Panc1 (cell line): ENCODE data around the gene ZCCHC2. TPM values are rescaled to one million over a fixed set of nuclear protein-coding genes. Genes with fewer than 3 reads are reported as not detected.

Experiments used
- ATAC-seq: fragments of 200-7000 bp; cut with Tn5 transposase; 2 replicates; pipeline ENCODE4 v1.9.1; 2020; ENCODE audit warnings: mild to moderate bottlenecking, moderate library complexity
- BruUV-seq: library from RNA; stranded (reverse); fragments of 400-500 nt; replicated peaks from 2 replicates; lab custom pipeline; 2021; lab: Mats Ljungman, UMichigan
- CTCF ChIA-PET: fragments of 300-600 bp; sonication (Branson Sonifier 250); formaldehyde crosslinking; loops from one replicate; lab custom pipeline; 2022; ENCODE audit warnings: antibody characterized with exemption; lab: Charles Lee
- POLR2A ChIA-PET: fragments of 300-600 bp; sonication (Branson Sonifier 250); formaldehyde crosslinking; loops from one replicate; lab custom pipeline; 2022; ENCODE audit warnings: antibody characterized with exemption; lab: Charles Lee
- DNase-seq: peaks from one replicate; pipeline ENCODE4 v3.0.0-alpha.2; 2010; ENCODE audit warnings: low read depth, low spot score
- H3K27ac ChIP-seq: 2 replicates; pipeline ENCODE4 v1.5.1; 2011; ENCODE audit warnings: mild to moderate bottlenecking, low read length, inconsistent platforms
- H3K27me3 ChIP-seq: fragments of 200-500 bp; sonication (Bioruptor generic); 2 replicates; pipeline ENCODE4 v1.6.0; 2014; ENCODE audit warnings: low read length, inconsistent platforms; ENCODE audit not compliant: control insufficient read depth, insufficient read depth
- H3K36me3 ChIP-seq: fragments of 200-500 bp; sonication (Bioruptor generic); 2 replicates; pipeline ENCODE4 v1.5.1; 2014; ENCODE audit warnings: inconsistent platforms, mild to moderate bottlenecking, low read length, moderate library complexity; ENCODE audit not compliant: control insufficient read depth, insufficient read depth
- H3K4me1 ChIP-seq: 2 replicates; pipeline ENCODE4 v1.5.1; 2011; ENCODE audit warnings: inconsistent platforms, mild to moderate bottlenecking, low read length, moderate library complexity; ENCODE audit not compliant: control insufficient read depth, insufficient read depth
- H3K4me3 ChIP-seq, 2 experiments: 2 replicates each; pipeline ENCODE4 v1.5.1; 2011 to 2012; ENCODE audit warnings: low read depth in 2 of 2, low read length in 2 of 2, mild to moderate bottlenecking in 2 of 2, inconsistent platforms in 1 of 2, moderate library complexity in 1 of 2
- H3K9me3 ChIP-seq: fragments of 200-500 bp; sonication (Bioruptor generic); 2 replicates; pipeline ENCODE4 v1.5.1; 2014; ENCODE audit warnings: low read depth, mild to moderate bottlenecking, inconsistent platforms, low read length, moderate library complexity; ENCODE audit not compliant: control insufficient read depth, insufficient read depth
- POLR2AphosphoS5 ChIP-seq: IDR thresholded peaks from 2 replicates; pipeline ENCODE4 v1.6.1; 2012; ENCODE audit warnings: mild to moderate bottlenecking, low read depth, low read length, moderate library complexity
- SIN3A ChIP-seq: IDR thresholded peaks from 2 replicates; pipeline ENCODE4 v1.6.1; 2012; ENCODE audit warnings: low read depth, mild to moderate bottlenecking, low read length, moderate library complexity, borderline replicate concordance; ENCODE audit not compliant: insufficient read depth
- TCF7L2 ChIP-seq: IDR thresholded peaks from 2 replicates; pipeline ENCODE4 v1.6.1; 2011; ENCODE audit warnings: mild to moderate bottlenecking, low read depth, low read length, inconsistent platforms
- in situ Hi-C: cut with HindIII; loops from 2 replicates; pipeline ENCODE4 v1.10.0; 2016; ENCODE audit warnings: low sequenced_read_pairs, low pct_unique_long_range_greater_than_20kb
- intact Hi-C: fragments of 100-400 bp; cut with micrococcal nuclease; formaldehyde crosslinking; loops from one replicate; pipeline ENCODE4 v1.10.0; 2022; ENCODE audit not compliant: unreplicated experiment
- total RNA-seq: library from RNA; stranded (reverse); gene quantifications from one replicate; pipeline ENCODE4 v1.2.1, GENCODE V29; 2021; ENCODE audit not compliant: unreplicated experiment
- TF ChIP-seq, protein P1 (sequence below), 2 experiments: IDR thresholded peaks; 2 replicates each; pipeline ENCODE4 v1.6.1; 2011 to 2012; ENCODE audit warnings: low read depth in 2 of 2, control low read depth in 1 of 2, low read length in 1 of 2, mild to moderate bottlenecking in 1 of 2, moderate library complexity in 1 of 2; ENCODE audit not compliant: insufficient read depth in 1 of 2
- TF ChIP-seq, protein P2 (sequence below): fragments of 450-650 bp; IDR thresholded peaks from 2 replicates; pipeline ENCODE4 v1.5.1; 2017; ENCODE audit warnings: mild to moderate bottlenecking

Gene ZCCHC2
- total RNA-seq, 1 experiment from 2014 or later, result 18.2 TPM

DNA sequence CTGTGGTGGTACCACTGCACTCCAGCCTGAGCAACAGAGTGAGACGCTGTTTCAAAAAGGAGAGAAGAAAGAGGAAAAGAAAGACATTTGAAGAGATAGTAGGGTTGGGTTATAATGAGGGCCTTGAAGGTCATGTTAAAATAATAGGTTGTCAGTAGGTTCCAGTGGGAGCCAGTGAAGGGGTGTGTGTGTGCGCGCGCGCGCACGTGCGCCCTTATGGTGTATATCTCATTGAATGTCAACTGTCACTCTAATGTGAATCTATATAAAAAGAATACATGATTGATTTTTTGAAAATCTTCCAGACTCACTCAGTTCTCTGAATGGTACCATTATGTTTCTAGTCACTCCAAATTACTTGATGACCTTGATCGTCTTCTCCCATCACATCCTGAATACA lies 9.1 kb downstream of the ZCCHC2 start:
- no peaks in the 10 kb centered on the region for H3K27me3 ChIP-seq
- no peaks in the 10 kb centered on the region for H3K9me3 ChIP-seq
- DNase-seq (no peak), ATAC-seq (no peak)
- peaks cover 14% of the 10 kb centered on the region for H3K4me1 ChIP-seq
- no peak overlapping the region for H3K27ac ChIP-seq
- ChIA-PET CTCF (no interaction called here), POLR2A (no interaction called here)
- intact Hi-C loops, result no loop called here
- H3K36me3 ChIP-seq, result no peaks in the 10 kb centered on the region
- BruUV-seq, result no TSS peak
- TF ChIP-seq, protein P1, sequence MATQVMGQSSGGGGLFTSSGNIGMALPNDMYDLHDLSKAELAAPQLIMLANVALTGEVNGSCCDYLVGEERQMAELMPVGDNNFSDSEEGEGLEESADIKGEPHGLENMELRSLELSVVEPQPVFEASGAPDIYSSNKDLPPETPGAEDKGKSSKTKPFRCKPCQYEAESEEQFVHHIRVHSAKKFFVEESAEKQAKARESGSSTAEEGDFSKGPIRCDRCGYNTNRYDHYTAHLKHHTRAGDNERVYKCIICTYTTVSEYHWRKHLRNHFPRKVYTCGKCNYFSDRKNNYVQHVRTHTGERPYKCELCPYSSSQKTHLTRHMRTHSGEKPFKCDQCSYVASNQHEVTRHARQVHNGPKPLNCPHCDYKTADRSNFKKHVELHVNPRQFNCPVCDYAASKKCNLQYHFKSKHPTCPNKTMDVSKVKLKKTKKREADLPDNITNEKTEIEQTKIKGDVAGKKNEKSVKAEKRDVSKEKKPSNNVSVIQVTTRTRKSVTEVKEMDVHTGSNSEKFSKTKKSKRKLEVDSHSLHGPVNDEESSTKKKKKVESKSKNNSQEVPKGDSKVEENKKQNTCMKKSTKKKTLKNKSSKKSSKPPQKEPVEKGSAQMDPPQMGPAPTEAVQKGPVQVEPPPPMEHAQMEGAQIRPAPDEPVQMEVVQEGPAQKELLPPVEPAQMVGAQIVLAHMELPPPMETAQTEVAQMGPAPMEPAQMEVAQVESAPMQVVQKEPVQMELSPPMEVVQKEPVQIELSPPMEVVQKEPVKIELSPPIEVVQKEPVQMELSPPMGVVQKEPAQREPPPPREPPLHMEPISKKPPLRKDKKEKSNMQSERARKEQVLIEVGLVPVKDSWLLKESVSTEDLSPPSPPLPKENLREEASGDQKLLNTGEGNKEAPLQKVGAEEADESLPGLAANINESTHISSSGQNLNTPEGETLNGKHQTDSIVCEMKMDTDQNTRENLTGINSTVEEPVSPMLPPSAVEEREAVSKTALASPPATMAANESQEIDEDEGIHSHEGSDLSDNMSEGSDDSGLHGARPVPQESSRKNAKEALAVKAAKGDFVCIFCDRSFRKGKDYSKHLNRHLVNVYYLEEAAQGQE (IDR thresholded peaks at IDR 0.05; ENCODE audit: insufficient read depth in 1 of 2, low read depth in 2 of 2, low read length in 1 of 2), result no peak
- TF ChIP-seq POLR2AphosphoS5, result no peak
- TF ChIP-seq, protein P2, sequence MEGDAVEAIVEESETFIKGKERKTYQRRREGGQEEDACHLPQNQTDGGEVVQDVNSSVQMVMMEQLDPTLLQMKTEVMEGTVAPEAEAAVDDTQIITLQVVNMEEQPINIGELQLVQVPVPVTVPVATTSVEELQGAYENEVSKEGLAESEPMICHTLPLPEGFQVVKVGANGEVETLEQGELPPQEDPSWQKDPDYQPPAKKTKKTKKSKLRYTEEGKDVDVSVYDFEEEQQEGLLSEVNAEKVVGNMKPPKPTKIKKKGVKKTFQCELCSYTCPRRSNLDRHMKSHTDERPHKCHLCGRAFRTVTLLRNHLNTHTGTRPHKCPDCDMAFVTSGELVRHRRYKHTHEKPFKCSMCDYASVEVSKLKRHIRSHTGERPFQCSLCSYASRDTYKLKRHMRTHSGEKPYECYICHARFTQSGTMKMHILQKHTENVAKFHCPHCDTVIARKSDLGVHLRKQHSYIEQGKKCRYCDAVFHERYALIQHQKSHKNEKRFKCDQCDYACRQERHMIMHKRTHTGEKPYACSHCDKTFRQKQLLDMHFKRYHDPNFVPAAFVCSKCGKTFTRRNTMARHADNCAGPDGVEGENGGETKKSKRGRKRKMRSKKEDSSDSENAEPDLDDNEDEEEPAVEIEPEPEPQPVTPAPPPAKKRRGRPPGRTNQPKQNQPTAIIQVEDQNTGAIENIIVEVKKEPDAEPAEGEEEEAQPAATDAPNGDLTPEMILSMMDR, result no peak
- TF ChIP-seq SIN3A, result no peak
- no peak for TF ChIP-seq TCF7L2
- in situ Hi-C loops, result no loop called here
- H3K4me3 ChIP-seq, result no peak overlapping the region

DNA sequence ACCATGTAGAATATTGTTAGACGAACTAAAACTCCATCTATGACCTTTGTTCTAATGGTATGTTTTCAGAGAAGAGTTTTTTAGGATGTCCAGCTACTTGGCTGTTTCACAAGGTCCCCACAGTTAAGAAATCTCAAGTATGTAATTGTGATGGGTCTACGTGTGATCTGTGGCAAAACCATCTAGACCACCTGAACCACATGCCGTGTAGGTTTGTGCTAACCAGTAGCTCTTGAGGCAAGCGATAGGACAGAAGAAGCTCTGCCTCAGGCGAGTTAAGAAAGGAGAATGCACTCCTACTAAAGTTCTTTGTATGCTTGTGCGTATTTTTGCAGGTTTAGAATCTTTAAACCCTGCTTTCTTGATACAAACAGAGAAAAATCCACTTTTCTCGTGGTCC lies 13.2 kb downstream of the ZCCHC2 start:
- Histone ChIP-seq H3K27me3 (no peaks in the 10 kb centered on the region), H3K36me3 (no peaks in the 10 kb centered on the region; the same call in 1 of the 2 replicates), H3K4me1 (no peaks in the 10 kb centered on the region; the same call in 1 of the 2 replicates), H3K9me3 (no peaks in the 10 kb centered on the region), H3K27ac (no peak overlapping the region), H3K4me3 (no peak overlapping the region)
- intact Hi-C loops, result no loop called here
- TF ChIP-seq, protein P1 (IDR thresholded peaks at IDR 0.05; ENCODE audit: insufficient read depth in 1 of 2, low read depth in 2 of 2, low read length in 1 of 2), result no peak
- TF ChIP-seq SIN3A (no peak), TCF7L2 (no peak), POLR2AphosphoS5 (no peak)
- TF ChIP-seq, protein P2, result no peak
- ATAC-seq, result no peak
- DNase-seq, result no peak
- ChIA-PET CTCF (no interaction called here), POLR2A (no interaction called here)
- in situ Hi-C loops, result no loop called here
- BruUV-seq, result no TSS peak
